Stimulated activated CD4-positive, alpha-beta T cell treated with anti-CD3 and anti-CD28 coated beads, TNF-alpha, amount 100 ng/mL, for 4 hours (primary cell): ENCODE measurements around the gene GRIA4.

ENCODE experiments used
- DNase-seq, 3 experiments: peaks; one replicate each; pipeline ENCODE4 v3.0.0-alpha.2; 2020; ENCODE audit warnings: low read depth in 3 of 3

The GRIA4 gene

GRCh38 chr11:105789579-105790420 is 179.9 kb downstream of the GRIA4 start:
- DNase-seq = no peak

GRCh38 chr11:105790840-105791239 is 181.0 kb downstream of the GRIA4 start:
- DNase-seq = no peak

GRCh38 chr11:105793092-105793491 is 183.2 kb downstream of the GRIA4 start:
- no peak for DNase-seq

- DNase-seq = no peak
Measured at GRCh38 chr11:105799263-105799662, 189.4 kb downstream of the GRIA4 start.

- DNase-seq = no peak
Measured at GRCh38 chr11:105799728-105800462, 190.0 kb downstream of the GRIA4 start.

- DNase-seq = no peak
Measured at GRCh38 chr11:105802390-105802789, 192.5 kb downstream of the GRIA4 start.

GRCh38 chr11:105811242-105811641 is 201.4 kb downstream of the GRIA4 start:
- DNase-seq = no peak

GRCh38 chr11:105821372-105821771 is 211.5 kb downstream of the GRIA4 start:
- no peak for DNase-seq

- no peak for DNase-seq
Measured at GRCh38 chr11:105821781-105822180, 211.9 kb downstream of the GRIA4 start.

- DNase-seq = no peak
Measured at GRCh38 chr11:105823495-105824033, 213.7 kb downstream of the GRIA4 start.

- no peak for DNase-seq
Measured at GRCh38 chr11:105824457-105825013, 214.7 kb downstream of the GRIA4 start.

- no peak for DNase-seq
Measured at GRCh38 chr11:105825141-105825540, 215.3 kb downstream of the GRIA4 start.

- DNase-seq = no peak
Measured at GRCh38 chr11:105827906-105828305, 218.0 kb downstream of the GRIA4 start.

- DNase-seq = no peak
Measured at GRCh38 chr11:105829084-105829483, 219.2 kb downstream of the GRIA4 start.

- DNase-seq = no peak
Measured at GRCh38 chr11:105834461-105834860, 224.6 kb downstream of the GRIA4 start.

- DNase-seq = no peak
Measured at GRCh38 chr11:105838668-105839384, 229.0 kb downstream of the GRIA4 start.

- DNase-seq = no peak
Measured at GRCh38 chr11:105840391-105840790, 230.5 kb downstream of the GRIA4 start.

GRCh38 chr11:105852403-105852802 is 242.5 kb downstream of the GRIA4 start:
- no peak for DNase-seq

- no peak for DNase-seq
Measured at GRCh38 chr11:105854269-105854668, 244.4 kb downstream of the GRIA4 start.

GRCh38 chr11:105856954-105857353 is 247.1 kb downstream of the GRIA4 start:
- no peak for DNase-seq

GRCh38 chr11:105857728-105858127 is 247.9 kb downstream of the GRIA4 start:
- no peak for DNase-seq

- DNase-seq = no peak
Measured at GRCh38 chr11:105858841-105859240, 249.0 kb downstream of the GRIA4 start.
